ENCODE measurements around the gene MED26. TPM values are rescaled to one million over a fixed set of nuclear protein-coding genes. Genes with fewer than 3 reads are reported as not detected.
"Not testable (repeated sequence)": the region's sequence is repeated elsewhere in the genome, so short reads cannot be mapped to it uniquely, and the experiment has no call there.

The MED26 gene
- total RNA-seq, 2 donors from 2014 or later: 24.1 TPM

GRCh38 chr19:16554776-16555175 lies 73.2 kb downstream of the MED26 start:
- Mint-ChIP-seq H3K9me3 (no peaks in the 10 kb centered on the region), H3K36me3 (peaks cover 0 to 12% of the 10 kb centered on the region in 2 donors), H3K27ac (peak overlapping the region in 1 of 2 donors; percentile 36)
- ATAC-seq (no peak), DNase-seq (ENCODE audit: low spot score in 2 of 2) (no peak)

- H3K9me3 Mint-ChIP-seq; ATAC-seq; H3K27ac Mint-ChIP-seq; DNase-seq (ENCODE audit: low spot score in 2 of 2): not testable (repeated sequence)
- H3K36me3 Mint-ChIP-seq: peaks cover 0 to 12% of the 10 kb centered on the region in 2 donors
These were observed 76.1 kb downstream of the MED26 start for GRCh38 chr19:16551902-16552301.

GRCh38 chr19:16548956-16549355 lies 79.0 kb downstream of the MED26 start:
- ATAC-seq (no peak), DNase-seq (ENCODE audit: low spot score in 2 of 2) (no peak)
- Mint-ChIP-seq H3K27ac (no peak overlapping the region), H3K36me3 (peaks cover 5 to 12% of the 10 kb centered on the region in 2 donors), H3K9me3 (no peaks in the 10 kb centered on the region)

GRCh38 chr19:16544473-16545231 lies 83.4 kb downstream of the MED26 start:
- peak overlapping the region in 1 of 2 donors; percentile 39 for H3K27ac Mint-ChIP-seq
- H3K9me3 Mint-ChIP-seq: no peaks in the 10 kb centered on the region
- no peak for ATAC-seq
- no peak for DNase-seq (ENCODE audit: low spot score in 2 of 2)
- H3K36me3 Mint-ChIP-seq: peaks cover 22 to 30% of the 10 kb centered on the region in 2 donors

- not testable (repeated sequence) for DNase-seq (ENCODE audit: low spot score in 2 of 2); H3K9me3 Mint-ChIP-seq; ATAC-seq
- Mint-ChIP-seq H3K27ac (peak overlapping the region; percentile 95 to 97), H3K36me3 (peaks cover 31% of the 10 kb centered on the region in 2 donors)
These were observed 84.3 kb downstream of the MED26 start for GRCh38 chr19:16543734-16544133.

GRCh38 chr19:16542910-16543472 lies 85.0 kb downstream of the MED26 start:
- DNase-seq (ENCODE audit: low spot score in 2 of 2) (no peak), ATAC-seq (peak in 1 of 2 donors; percentile 3)
- Mint-ChIP-seq H3K36me3 (peaks cover 36 to 39% of the 10 kb centered on the region in 2 donors), H3K9me3 (no peaks in the 10 kb centered on the region), H3K27ac (peak overlapping the region; percentile 95 to 97)

GRCh38 chr19:16542045-16542909 lies 85.7 kb downstream of the MED26 start, which contains the start of gene CHERP:
Gene CHERP, minus strand, starts transcription at chr19:16542437. Its CDS starts 59 bp downstream, at chr19:16542378.
- Mint-ChIP-seq H3K9me3 (no peaks in the 10 kb centered on the region), H3K36me3 (peaks cover 42 to 44% of the 10 kb centered on the region in 2 donors), H3K27ac (peak within 1 kb of the TSS; percentile 95 to 97)
- DNase-seq (ENCODE audit: low spot score in 2 of 2) (peak; percentile 90 to 94), ATAC-seq (peak; percentile 85 to 86)

- Mint-ChIP-seq H3K27ac (peak overlapping the region; percentile 94 to 97), H3K36me3 (peaks cover 44 to 48% of the 10 kb centered on the region in 2 donors), H3K9me3 (no peaks in the 10 kb centered on the region)
- peak in 1 of 2 donors; percentile 2 for ATAC-seq
- DNase-seq (ENCODE audit: low spot score in 2 of 2): peak in 1 of 2 donors; percentile 15
These were observed 86.4 kb downstream of the MED26 start for GRCh38 chr19:16541526-16542044.

- ATAC-seq: no peak
- Mint-ChIP-seq H3K9me3 (no peaks in the 10 kb centered on the region), H3K36me3 (peaks cover 44 to 48% of the 10 kb centered on the region in 2 donors), H3K27ac (peak overlapping the region; percentile 94 to 97)
- DNase-seq (ENCODE audit: low spot score in 2 of 2): no peak
These were observed 87.1 kb downstream of the MED26 start for GRCh38 chr19:16540948-16541347.

GRCh38 chr19:16537111-16537510 lies 90.9 kb downstream of the MED26 start:
- ATAC-seq: no peak
- peaks cover 35 to 38% of the 10 kb centered on the region in 2 donors for H3K36me3 Mint-ChIP-seq
- no peaks in the 10 kb centered on the region for H3K9me3 Mint-ChIP-seq
- H3K27ac Mint-ChIP-seq: peak overlapping the region; percentile 76 to 90
- no peak for DNase-seq (ENCODE audit: low spot score in 2 of 2)

GRCh38 chr19:16536130-16536529 lies 91.9 kb downstream of the MED26 start:
- no peak for ATAC-seq

GRCh38 chr19:16535381-16535780 lies 92.6 kb downstream of the MED26 start:
- no peak for ATAC-seq
- DNase-seq (ENCODE audit: low spot score in 2 of 2): no peak
- Mint-ChIP-seq H3K36me3 (peaks cover 31 to 34% of the 10 kb centered on the region in 2 donors), H3K27ac (peak overlapping the region in 1 of 2 donors; percentile 90), H3K9me3 (no peaks in the 10 kb centered on the region)

More at GRCh38 chr19:16536130-16536529, 91.9 kb downstream of the MED26 start:
- H3K27ac Mint-ChIP-seq: peak overlapping the region in 1 of 2 donors; percentile 90
- H3K9me3 Mint-ChIP-seq: no peaks in the 10 kb centered on the region
- no peak for DNase-seq (ENCODE audit: low spot score in 2 of 2)
- peaks cover 31 to 36% of the 10 kb centered on the region in 2 donors for H3K36me3 Mint-ChIP-seq

GRCh38 chr19:16532440-16533234 lies 95.4 kb downstream of the MED26 start:
- H3K27ac Mint-ChIP-seq: no peak overlapping the region
- peaks cover 16% of the 10 kb centered on the region in 2 donors for H3K36me3 Mint-ChIP-seq
- H3K9me3 Mint-ChIP-seq: no peaks in the 10 kb centered on the region
- ATAC-seq (no peak), DNase-seq (ENCODE audit: low spot score in 2 of 2) (no peak)

- no peak for DNase-seq (ENCODE audit: low spot score in 2 of 2)
- Mint-ChIP-seq H3K36me3 (peaks cover 10% of the 10 kb centered on the region in 2 donors), H3K27ac (no peak overlapping the region), H3K9me3 (no peaks in the 10 kb centered on the region)
- no peak for ATAC-seq
These were observed 96.7 kb downstream of the MED26 start for GRCh38 chr19:16531380-16531669.

GRCh38 chr19:16530540-16531379 lies 97.2 kb downstream of the MED26 start:
- DNase-seq (ENCODE audit: low spot score in 2 of 2) (no peak), ATAC-seq (no peak)
- no peaks in the 10 kb centered on the region for H3K9me3 Mint-ChIP-seq
- H3K27ac Mint-ChIP-seq: no peak overlapping the region
- peaks cover 10% of the 10 kb centered on the region in 2 donors for H3K36me3 Mint-ChIP-seq
